K562 (cell line): Measurements from ENCODE around the gene CDAN1. TPM values are rescaled to one million over a fixed set of nuclear protein-coding genes. Genes with fewer than 3 reads are reported as not detected.

ENCODE experiments used
- ARID2 ChIP-seq: fragments of 450-650 bp; IDR thresholded peaks from 2 replicates; pipeline ENCODE4 v1.6.1; 2017; ENCODE audit warnings: antibody characterized with exemption, mild to moderate bottlenecking
- CBFB ChIP-seq: sonication (generic); formaldehyde crosslinking; IDR thresholded peaks from 2 replicates; pipeline ENCODE4 v1.4.0; 2020; ENCODE audit warnings: mild to moderate bottlenecking, missing genetic modification reagents
- CREB5 ChIP-seq: fragments of 250-450 bp; sonication (Bioruptor Pico); IDR thresholded peaks from 2 replicates; pipeline ENCODE4 v1.5.0; 2020; ENCODE audit warnings: mild to moderate bottlenecking
- CTCF ChIP-seq, 3 experiments: IDR thresholded peaks in 2 of 3; conservative IDR thresholded peaks in 1 of 3; 2 replicates each; pipeline ENCODE4 v1.5.1; 2011 to 2012; ENCODE audit warnings: low read length in 3 of 3, mild to moderate bottlenecking in 3 of 3, control low read depth in 2 of 3, improper control_type of control experiment in 1 of 3, inconsistent platforms in 1 of 3, low read depth in 1 of 3, mixed read lengths in 1 of 3, moderate library complexity in 1 of 3; ENCODE audit not compliant: insufficient read depth in 2 of 3
- DEAF1 ChIP-seq: fragments of 450-650 bp; formaldehyde crosslinking; IDR thresholded peaks from 2 replicates; pipeline ENCODE4 v1.4.0; 2020; ENCODE audit warnings: mild to moderate bottlenecking, moderate library complexity
- ETS1 ChIP-seq: conservative IDR thresholded peaks from 2 replicates; pipeline ENCODE4 v1.6.1; 2011; ENCODE audit warnings: low read depth, mild to moderate bottlenecking, low read length; ENCODE audit not compliant: control insufficient read depth
- HCFC1 ChIP-seq: IDR thresholded peaks from 2 replicates; pipeline ENCODE4 v1.6.1; 2012; ENCODE audit warnings: low read depth, low read length, improper control_type of control experiment
- POLR2G ChIP-seq: fragments of 200-400 bp; formaldehyde crosslinking; IDR thresholded peaks from 2 replicates; pipeline ENCODE4 v1.6.1; 2017; ENCODE audit warnings: low read depth, mild to moderate bottlenecking, antibody characterized with exemption, low read length, moderate library complexity
- RAD21 ChIP-seq, 2 experiments: fragments of 250-450 bp in 1 of 2; fragments of 450-650 bp in 1 of 2; sonication (Bioruptor Pico) in 1 of 2; formaldehyde crosslinking in 1 of 2; IDR thresholded peaks in 1 of 2; conservative IDR thresholded peaks in 1 of 2; 2 replicates each; pipeline versions ENCODE4 v1.4.0 to v1.8.0; 2020 to 2022; ENCODE audit warnings: mild to moderate bottlenecking in 2 of 2, moderate library complexity in 1 of 2
- RBM17 ChIP-seq: fragments of 200-400 bp; formaldehyde crosslinking; IDR thresholded peaks from 2 replicates; pipeline ENCODE4 v1.6.1; 2017; ENCODE audit warnings: low read depth, mild to moderate bottlenecking, low read length, borderline replicate concordance
- SP2 ChIP-seq: IDR thresholded peaks from 2 replicates; pipeline ENCODE4 v1.6.1; 2011; ENCODE audit warnings: mild to moderate bottlenecking, low read depth, low read length, moderate library complexity; ENCODE audit not compliant: poor library complexity, severe bottlenecking; ENCODE audit errors: extremely low read depth
- polyA plus RNA-seq, 8 experiments: library from polyadenylated mRNA; depleted of rRNA in 4 of 8; stranded (reverse) in 5 of 8; unstranded in 3 of 8; fragments of >200 nt; fragmentation: Nextera tagmentation in 2 of 8; fragmentation: Illumina TruSeq in 1 of 8; extraction: Ambion mirVana in 2 of 8; extraction: Trizol in 1 of 8; gene quantifications; 2 replicates each; pipeline versions ENCODE4 v1.2.1 to v1.2.3, GENCODE V29; 2011 to 2014; ENCODE audit warnings: inconsistent platforms in 1 of 8, missing spikeins in 1 of 8
- total RNA-seq, 7 experiments: library from RNA; depleted of rRNA in 6 of 7; stranded (reverse); fragments of >200 nt in 6 of 7; fragmentation: Illumina TruSeq in 2 of 7; extraction: Trizol in 2 of 7; gene quantifications; 2 replicates each; pipeline versions ENCODE4 v1.2.1 to v1.2.3, GENCODE V29; 2011 to 2021; ENCODE audit warnings: low replicate concordance in 1 of 7

CDAN1 gene
- total and polyA plus RNA-seq, 9 of the 15 experiments (the other 6 are each of a cell fraction or from before 2014, with no cell fraction given), result 1.6 to 34.4 (median 13.8) TPM

DNA sequence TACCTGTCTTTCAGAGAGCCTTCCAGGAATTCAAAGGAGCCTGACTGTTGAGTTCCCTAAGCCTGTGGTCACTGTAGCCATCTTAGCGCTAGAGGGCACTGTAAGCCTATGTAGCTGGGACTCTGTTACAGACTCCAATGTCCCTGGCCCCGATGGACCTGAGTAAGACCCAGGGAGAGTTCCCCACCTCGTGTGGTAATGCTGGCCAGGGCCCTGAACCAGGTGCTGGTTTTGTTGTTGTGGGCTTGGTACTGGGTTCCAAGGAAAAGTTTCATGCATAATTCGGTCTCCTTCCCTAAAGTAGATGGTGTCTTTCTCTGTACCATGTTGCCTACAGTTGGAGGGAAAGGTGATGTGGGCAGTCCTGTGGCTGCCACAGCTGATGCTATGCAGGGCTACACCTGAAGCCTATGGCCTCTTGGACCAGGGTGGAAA is 32.4 kb downstream of the CDAN1 start (continued):
- no peak for TF ChIP-seq ETS1
- TF ChIP-seq DEAF1 (CRISPR knock-in tag), result peak; percentile 59
- no peak for TF ChIP-seq CREB5 (CRISPR knock-in tag)
- TF ChIP-seq ARID2, result 0 out of 2 replicates have a peak, but pooled peaks have one; percentile 12
- TF ChIP-seq CBFB, result 0 out of 2 replicates have a peak, but pooled peaks have one; percentile 22
- peak; percentile 90 to 94 (median 90) for TF ChIP-seq CTCF (IDR thresholded peaks at IDR 0.05 in 2 of 3, conservative IDR thresholded peaks at IDR 0.05 in 1 of 3; ENCODE audit: insufficient read depth in 2 of 3, low read depth in 1 of 3, low read length in 3 of 3)
- no peak for TF ChIP-seq RBM17
- no peak for TF ChIP-seq SP2
- peak; percentile 82 to 88 for TF ChIP-seq RAD21 (CRISPR knock-in tag; conservative IDR thresholded peaks at IDR 0.05 in 1 of 2, IDR thresholded peaks at IDR 0.05 in 1 of 2)
- no peak for TF ChIP-seq POLR2G
- TF ChIP-seq HCFC1, result no peak
